ENCODE data around the gene NF2.

The NF2 gene

DNA sequence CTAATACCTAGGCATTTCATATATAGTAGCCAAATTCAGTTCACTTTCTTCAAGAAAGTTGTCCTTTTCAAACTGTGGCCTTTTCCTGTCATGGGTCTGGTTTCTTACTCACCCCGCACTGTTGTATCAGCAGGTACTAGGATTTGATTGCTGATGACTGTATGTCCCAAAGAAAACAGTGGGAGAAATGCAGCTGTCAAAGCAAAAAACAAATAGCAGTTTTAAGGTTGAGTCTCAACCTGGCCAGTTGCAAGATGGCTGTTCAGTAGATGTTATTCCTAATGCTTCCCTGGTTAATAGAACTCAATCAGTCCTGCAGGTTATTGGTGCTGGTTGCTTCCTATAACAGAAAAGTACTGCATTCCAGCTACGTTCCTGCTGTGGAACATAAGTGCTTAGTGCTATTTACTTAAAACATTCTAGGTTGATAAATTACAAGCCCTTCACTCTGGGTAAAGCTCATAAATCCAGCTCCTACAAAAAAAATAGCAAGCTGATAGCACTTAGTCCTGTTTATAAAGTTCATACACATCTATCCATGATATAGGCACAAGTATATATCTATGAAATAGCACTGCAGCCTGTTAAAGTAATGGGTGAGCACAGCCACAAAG lies 26.6 kb downstream of the NF2 start:
- no peak for FAIRE-seq
- DNase-seq (ENCODE audit: low spot score), result no peak

DNA sequence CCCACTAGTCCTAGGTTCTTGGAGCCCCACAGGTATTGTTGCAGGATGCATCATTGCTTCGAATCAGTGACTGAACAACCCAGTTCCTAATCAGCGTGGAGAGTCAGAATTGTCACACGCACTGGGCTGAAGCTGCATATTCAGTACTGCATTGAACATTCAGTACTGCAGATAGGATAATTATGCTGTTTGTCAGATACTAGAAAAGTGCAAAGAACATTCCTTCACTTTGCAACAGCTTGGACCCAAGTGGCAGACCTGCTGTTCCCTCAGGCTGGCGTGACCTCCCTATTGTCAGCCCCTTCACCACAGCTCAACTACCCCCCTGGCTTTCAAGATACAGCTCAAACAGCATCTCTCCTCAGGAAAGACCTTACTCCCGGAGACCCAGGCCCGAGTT lies 27.6 kb downstream of the NF2 start:
- no peak for DNase-seq (ENCODE audit: low spot score)
- no peak for FAIRE-seq

DNA sequence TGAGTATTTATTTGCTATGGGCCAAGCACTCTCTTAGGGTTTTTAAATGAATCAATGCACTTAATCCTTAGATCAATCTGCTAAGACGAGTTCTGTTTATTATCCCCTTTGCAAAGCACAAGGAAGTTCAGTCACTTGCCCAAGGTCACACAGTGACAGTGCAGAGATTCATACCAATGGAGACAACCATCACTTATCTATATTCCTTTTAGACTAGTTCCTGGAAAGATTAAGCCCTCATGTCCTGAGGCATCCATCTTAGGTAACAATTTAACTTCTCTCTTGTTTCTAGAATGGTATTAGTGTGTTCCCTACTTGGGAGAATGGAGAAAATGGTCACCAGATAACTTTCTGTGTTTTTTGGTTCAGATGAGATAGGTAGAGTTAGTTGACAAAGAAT lies 28.3 kb downstream of the NF2 start:
- DNase-seq (ENCODE audit: low spot score) (no peak), FAIRE-seq (no peak)

DNA sequence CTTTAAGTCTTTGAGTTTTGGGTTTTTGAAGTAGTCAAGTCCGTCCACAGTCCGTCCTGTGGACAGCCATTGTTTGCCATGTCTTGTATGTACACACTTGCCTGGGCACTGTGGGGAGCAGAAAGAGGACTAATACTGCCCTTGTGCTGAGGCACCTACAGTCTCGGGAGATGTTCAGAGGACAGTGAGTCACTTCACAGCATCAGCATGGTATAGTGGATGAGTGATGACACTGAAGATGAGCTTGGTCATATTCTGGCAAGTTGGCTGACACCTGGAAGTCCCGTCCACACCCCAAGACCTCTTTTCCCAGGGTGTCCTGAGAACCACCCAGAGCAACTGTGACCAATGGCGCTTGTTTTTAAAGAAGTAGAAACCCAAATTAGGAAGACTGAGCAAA lies 29.2 kb downstream of the NF2 start:
- no peak for FAIRE-seq
- no peak for DNase-seq (ENCODE audit: low spot score)

DNA sequence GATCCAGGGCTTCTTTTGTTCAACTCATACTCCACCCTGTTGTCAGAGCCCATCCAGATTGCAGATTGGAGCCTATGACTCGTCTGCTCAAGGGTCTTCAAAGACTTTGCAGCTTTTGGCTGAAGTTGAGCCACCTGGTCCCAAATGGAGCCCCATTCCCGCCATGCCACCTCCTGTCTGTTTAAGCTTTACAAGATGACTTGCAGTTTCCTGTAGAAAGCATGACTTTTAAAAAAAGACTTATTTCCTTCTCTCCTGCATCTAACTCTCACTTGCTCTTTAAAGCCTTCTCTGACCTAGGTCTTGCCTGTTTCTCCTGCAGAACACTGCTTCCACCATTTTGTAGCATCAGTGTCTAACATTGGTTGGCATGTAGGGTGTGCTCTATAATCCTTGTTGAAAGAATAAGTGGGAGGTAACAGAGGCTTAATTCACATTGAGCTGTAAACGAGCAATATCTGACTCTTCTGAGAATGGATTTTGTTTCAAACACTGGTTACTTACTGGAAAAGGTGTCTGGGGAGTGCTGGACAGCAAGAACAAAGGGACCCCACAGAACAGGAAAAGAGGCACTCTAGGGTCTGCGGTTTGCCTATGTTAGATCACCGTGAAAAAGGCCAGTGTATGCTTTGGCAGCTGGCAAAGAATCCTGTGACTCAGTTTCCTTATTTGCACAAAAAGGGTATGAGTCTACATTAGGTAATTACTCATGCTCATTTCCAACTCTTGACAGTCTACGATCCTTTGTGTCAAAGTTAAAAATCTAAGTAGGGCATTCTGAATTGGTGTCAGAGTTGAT lies 30.3 kb downstream of the NF2 start:
- peak; percentile 80 for FAIRE-seq

DNA sequence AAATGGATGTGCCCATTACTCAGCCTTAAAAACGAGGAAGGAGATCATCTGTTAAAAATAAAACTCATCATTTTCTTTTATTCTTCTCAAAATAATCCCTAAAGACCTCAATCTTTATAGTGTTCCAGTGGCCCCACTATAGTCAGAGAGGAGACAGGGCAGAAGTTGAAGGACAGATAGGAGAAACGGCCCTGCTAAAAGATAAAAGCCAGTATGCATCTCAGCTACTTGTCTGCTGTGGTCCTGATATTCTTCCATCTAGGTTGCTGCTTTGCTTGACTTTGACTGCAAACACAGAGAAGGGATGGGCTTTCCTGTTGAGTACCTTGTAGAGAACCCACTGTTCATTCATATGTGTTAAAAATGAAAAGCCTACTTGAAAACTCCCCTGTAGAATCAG lies 31.4 kb downstream of the NF2 start:
- DNase-seq (ENCODE audit: low spot score) (no peak), FAIRE-seq (no peak)

More for the DNA sequence above, 30.3 kb downstream of the NF2 start:
- DNase-seq (ENCODE audit: low spot score), result peak; percentile 75

DNA sequence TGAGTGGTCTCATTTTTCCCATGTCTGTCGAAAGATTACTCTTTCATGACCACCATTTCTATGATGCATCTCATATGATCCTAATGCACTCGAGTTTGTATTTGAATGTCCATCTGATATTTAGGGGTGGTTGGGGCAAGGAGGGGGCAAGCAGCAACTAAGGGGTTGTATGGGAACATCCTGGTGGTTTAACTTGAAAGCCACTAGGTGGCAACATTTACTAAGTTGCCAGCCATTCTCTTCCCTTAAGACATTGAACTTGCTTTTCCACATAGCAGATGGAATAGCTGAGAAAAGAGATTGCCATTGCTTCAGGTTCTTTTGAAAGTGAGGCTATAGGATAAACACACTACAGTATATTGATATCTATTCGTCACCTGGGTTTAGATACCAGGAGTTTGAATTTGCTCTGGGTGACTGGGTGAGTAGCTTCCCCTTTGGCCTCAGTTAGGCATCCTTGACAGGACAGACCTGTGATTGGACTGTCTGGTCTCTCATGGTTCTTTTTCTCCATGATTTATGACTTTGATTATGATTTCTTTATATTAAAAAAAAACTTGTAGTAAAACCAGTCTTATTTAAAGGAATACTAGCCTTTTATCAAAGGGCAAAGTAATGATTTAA lies 32.4 kb downstream of the NF2 start:
- DNase-seq (ENCODE audit: low spot score), result peak; percentile 50

DNA sequence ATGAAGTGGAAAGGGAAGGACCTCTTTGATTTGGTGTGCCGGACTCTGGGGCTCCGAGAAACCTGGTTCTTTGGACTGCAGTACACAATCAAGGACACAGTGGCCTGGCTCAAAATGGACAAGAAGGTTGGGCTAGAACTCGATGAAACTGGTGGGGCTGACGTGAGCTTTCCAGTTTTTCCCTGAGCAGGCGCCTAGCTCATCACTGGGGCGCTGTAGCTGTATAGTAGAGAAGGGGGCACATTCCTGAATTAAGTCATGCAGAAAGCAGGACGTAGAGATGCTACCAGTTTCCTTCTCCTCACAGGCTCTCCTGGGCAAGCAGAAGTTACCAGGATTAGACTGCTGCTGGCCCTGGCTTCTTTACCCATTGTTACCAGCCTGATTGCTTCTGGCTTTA lies 33.3 kb downstream of the NF2 start:
- FAIRE-seq (peak; percentile 85), DNase-seq (ENCODE audit: low spot score) (peak; percentile 87)

More for the DNA sequence above, 32.4 kb downstream of the NF2 start:
- peak; percentile 22 for FAIRE-seq

DNA sequence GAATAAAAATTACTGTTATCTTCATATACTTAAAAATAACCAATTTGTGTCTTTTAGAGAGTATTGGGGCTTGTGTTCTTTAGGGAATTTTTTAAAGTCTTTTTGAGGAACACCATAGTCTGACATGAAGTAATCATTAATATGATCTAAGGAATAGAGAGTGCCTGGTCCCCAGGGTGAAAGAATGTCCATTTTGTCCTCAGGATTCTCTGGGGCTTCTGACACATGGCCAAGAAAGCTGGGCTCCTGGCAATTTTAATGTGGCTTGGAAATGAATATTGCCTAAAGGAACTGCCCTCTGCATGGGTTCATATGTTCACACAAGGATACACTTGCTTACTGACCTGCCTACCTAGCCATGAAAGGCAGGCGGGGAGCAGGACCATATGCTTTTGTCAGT lies 33.7 kb downstream of the NF2 start:
- no peak for FAIRE-seq
- DNase-seq (ENCODE audit: low spot score), result no peak

DNA sequence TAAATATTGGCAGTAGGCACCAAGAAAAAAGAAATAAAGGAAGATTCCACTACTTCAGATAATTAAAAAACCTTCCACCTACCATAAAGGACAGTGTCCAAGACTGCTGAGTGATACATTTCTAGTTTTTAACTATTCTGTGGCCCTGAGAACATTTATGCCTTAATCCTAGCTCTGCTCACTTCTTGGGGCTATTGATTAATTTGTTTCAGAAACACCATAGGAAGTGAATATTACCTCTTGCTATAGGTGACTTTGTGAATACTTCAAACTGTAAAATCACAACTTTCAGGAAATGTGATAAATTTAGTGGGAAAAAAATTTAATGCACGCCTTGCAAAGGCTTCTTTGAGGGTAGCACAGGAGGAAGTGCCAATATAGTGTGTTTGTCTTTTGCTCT lies 35.2 kb downstream of the NF2 start:
- no peak for DNase-seq (ENCODE audit: low spot score)
- no peak for FAIRE-seq

DNA sequence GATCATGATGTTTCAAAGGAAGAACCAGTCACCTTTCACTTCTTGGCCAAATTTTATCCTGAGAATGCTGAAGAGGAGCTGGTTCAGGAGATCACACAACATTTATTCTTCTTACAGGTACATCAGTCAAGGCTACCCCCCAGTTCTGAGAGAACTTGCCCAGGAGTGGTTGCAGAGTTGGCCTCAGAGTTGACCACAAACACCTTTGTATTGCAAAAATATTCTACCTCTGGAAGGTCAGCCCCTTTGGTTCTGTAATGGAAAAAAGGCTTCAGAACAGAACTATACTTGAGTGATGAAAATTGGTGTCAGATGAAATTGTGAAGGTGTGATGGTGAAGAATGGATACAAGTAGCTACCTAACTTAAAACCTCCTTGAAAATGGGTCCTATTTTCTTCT lies 35.7 kb downstream of the NF2 start:
- DNase-seq (ENCODE audit: low spot score) (no peak), FAIRE-seq (no peak)

DNA sequence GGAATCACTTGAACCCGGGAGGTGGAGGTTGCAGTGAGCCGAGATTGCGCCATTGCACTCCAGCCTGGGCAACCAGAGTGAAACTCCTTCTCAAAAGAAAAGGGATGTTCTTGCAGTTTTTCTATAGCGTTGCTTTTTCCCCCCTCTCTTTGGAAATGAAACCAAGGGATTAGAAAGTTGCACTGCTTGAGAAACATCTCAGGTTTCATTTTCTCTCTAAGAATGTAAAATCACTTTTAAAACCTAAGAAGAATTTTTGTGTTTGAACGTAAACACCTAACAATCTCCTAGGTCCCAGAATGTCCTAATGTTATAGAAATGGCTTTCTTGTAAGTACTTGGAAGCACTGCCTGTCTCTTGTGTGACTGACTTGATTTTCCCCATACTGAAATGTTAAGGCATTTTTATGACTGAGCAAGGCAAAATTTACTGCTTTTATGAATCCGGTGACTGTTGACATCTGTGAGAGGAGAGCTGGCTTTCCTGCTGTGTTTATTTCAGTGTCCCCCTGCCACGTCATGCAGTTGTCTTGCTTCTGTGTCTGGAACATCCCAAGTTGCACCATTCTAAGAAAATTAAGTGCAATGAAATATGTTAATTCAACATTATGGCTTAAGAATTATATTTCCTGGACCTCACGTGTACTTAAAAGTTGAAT lies 37.7 kb downstream of the NF2 start:
- DNase-seq (ENCODE audit: low spot score), result no peak
- no peak for FAIRE-seq

DNA sequence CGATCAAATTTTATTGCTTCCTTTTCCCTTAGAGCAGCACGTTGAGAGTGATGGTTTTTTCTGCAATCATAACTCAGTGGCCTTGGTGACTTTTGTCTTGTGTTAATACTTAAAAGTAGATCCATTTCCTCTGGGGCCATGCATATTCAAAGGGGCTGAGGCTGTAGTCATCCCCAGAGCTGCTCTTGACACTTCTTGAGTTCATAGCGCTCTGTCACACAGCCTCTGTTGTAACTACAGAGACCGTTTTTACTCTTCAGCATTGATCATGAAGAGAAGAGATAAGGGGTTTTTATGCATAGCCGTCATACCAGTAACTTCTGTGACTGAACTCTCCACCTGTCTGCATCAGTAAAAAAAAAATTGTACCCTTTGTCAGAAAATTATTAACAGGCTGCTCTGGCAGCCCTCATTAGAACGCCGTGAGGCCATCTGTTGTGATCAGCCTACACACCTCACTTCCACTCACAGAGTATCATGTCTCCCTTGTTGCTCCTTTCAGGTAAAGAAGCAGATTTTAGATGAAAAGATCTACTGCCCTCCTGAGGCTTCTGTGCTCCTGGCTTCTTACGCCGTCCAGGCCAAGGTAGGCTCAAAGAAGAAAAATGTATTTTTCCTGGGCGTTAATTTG lies 38.4 kb downstream of the NF2 start:
- DNase-seq (ENCODE audit: low spot score), result no peak
- FAIRE-seq, result no peak

DNA sequence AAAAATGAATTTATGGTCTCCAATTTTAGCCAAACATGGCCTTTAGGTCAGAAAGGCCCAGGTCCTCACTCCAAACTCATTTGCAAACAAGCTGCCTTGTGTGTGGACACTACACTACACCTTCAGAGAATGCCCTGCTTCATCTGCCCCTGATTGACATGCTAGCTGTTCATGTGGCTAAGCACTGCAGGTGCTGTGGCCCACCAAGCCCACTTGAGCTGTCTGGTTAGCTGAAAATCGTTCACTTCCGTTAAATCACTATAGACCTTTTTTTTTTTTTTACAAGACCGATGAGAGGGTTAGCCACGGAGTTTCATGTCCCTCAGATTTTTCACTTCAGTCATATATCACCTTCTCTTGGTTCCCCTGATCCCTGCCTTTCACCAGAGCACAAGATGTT lies 39.3 kb downstream of the NF2 start:
- no peak for DNase-seq (ENCODE audit: low spot score)
- no peak for FAIRE-seq

DNA sequence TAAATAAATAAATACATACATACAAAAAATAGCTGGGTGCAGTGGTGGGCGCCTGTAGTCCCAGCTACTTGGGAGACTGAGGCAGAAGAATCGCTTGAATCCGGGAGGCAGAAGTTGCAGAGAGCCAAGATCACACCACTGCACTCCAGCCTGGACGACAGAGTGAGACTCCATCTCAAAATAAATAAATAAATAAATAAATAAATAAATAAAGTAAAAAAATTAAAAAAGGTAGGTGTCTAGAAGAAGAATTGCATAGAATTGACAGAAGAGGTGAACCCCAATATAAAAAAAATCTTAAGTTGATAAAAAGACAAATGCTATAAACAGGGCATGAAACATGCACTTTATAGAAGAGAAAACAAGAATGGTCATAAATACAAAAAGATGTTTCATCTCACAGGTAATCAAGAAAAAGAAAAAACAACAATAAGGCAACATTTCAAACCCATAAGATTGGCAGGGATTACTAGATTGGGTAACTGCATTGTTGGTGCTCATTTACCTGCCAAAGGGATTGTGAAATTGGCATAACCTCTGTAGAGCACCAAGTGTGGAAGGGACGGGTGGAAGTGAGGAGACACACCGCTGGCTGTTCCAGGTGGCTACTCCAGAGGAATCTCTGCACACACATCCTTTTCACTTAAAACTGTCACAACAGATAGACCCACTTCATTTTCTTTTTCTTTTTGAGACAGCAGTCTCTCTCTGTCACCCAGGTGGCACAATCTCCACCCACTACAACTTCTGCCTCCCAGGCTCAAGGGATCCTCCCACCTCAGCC lies 44.7 kb downstream of the NF2 start:
- DNase-seq (ENCODE audit: low spot score) (peak; percentile 11), FAIRE-seq (no peak)

DNA sequence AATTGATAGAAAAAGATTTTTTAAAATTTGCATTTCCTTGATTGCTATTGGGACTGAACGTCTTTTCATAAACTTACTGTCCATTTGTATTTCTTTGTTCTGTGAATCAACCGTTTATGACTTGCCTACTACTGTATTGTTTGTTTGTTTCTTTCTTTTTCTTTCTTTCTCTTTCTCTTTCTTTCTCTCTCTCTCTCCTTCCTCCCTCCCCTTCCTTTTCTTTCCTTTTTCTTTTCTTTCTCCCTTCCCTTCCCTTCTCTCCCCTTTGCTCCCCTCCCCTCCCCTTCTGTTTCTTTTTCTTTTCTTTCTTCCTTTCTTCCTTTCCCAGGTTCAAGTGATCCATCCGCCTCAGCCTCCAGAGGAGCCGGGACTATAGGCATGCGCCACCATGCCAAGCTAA lies 46.9 kb downstream of the NF2 start:
- no peak for FAIRE-seq
- DNase-seq (ENCODE audit: low spot score), result no peak

DNA sequence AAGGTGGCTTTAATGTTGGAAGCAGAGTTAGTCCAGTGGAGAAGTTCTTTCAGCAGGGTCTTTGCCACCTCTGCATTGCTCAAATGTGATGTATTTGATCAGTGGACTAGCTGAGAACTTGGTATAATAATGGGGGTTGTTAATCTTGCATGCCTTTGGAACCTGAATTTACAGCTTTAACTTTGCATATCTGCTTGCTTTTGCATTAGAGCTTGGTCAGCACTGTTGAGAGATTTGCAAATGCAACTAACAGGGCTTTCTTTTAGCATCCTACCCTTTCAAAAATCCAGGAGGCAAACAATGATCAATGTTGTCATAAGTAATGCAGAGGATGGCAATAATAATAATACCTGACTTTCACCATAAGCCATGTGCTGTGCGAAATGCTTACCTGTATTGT lies 48.2 kb downstream of the NF2 start:
- FAIRE-seq, result no peak
- DNase-seq (ENCODE audit: low spot score), result no peak

DNA sequence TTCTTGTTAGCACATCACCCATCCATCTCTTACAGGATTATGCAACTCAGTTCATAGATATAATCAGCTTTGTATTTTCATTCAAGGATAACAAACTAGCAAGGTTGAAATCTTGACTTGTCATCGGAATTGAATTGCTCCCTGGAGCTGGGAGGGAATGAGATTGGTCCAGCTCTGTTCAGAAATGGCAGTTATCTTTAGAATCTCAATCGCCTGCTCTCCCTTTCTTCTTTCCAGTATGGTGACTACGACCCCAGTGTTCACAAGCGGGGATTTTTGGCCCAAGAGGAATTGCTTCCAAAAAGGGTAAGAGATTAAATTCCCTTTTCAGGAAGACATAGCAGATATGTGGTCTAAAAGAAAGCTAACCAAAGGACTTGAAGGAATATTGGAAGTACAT lies 51.0 kb downstream of the NF2 start:
- FAIRE-seq (no peak), DNase-seq (ENCODE audit: low spot score) (no peak)

DNA sequence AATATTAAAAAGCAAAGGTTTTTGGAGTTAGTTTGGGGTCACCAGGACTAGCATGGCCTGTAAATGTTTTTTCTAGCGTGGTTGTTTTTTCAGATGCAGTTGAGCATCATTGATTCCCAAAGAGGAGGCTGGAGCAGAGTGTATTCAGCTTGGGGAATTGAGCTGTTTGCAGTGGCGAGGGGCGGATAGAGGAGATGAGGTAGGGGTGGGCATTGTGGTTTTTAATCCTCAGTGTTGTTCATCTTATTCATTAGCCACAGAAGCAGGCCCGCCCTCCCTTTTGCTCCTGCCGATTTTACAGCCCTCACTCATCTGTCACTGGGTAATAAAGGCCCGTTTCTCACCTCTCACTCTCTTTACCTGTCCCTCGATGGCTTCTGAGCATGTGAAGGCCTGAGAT lies 51.4 kb downstream of the NF2 start:
- no peak for FAIRE-seq

DNA sequence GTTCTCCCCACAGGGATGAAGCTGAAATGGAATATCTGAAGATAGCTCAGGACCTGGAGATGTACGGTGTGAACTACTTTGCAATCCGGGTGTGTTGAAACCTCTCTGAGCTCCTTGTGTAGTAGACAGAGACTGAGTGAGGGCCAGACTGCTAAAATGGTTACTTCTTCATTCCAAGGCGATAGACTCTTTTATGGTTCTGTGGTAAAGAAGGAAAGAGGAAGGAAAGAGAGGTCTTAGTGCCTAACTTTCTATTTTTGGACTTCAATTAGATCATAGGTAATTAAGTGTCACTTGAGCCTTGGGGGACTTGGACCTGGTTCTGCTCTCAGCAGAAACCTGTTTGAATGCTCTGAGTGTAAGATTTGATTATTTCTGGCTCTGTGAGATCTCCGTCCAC lies 54.7 kb downstream of the NF2 start:
- DNase-seq (ENCODE audit: low spot score) (no peak), FAIRE-seq (no peak)

More for the DNA sequence above, 51.4 kb downstream of the NF2 start:
- no peak for DNase-seq (ENCODE audit: low spot score)

DNA sequence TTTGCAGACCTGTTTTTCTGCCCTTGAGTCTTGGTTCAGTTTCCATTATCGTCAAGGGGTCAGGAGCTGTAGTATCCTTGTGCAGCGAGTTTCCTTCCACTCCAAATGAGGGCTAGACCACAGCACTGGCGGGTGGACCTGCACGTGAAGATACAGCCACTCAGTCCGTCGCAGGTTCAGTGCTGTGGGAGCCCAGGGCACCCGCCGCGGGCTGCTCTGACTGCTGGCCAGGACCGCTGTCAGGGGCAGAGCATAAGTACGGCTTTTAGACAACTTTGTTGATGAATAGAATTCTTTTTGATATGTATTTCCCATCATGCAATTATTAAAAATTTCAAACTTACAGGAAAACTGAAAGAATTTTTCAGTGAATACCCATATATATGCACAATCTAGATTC lies 56.6 kb downstream of the NF2 start:
- FAIRE-seq (no peak), DNase-seq (ENCODE audit: low spot score) (no peak)
